ENCODE results near the gene ERRFI1. TPM values are rescaled to one million over a fixed set of nuclear protein-coding genes. Genes with fewer than 3 reads are reported as not detected.

Gene ERRFI1
- total RNA-seq, 1 experiment from 2014 or later = 37.2 TPM

DNA sequence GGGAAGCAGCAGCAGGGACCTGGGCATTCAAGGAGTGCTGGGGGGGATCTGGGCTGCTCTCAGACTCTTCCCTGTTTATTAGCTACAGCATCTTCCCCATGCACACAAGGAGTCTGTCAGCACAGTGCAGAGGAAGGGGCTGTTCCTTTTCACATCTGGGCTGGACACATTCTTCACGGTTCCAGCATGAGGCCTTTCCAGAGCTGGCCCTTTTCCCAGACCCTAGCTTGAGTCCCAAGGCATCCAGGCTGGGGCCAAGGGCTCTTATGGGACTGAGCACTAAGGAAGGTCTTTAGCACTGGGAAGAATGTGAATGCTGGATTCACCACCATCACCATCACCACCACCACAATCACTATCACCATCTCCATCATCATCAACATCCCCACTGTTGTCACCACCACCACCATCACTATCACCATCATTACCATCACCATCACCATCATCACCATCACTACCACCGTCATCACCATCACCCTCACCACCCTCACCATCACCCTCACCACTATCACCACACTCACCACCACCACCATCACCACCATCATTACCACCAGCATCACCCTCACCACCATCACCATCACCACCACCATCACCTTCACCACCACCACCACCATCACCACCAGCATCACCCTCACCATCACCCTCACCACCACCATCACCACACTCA lies 36.2 kb downstream of the ERRFI1 start:
- Mint-ChIP-seq H3K4me1 (ENCODE audit: low read depth, unreplicated experiment) (peaks cover 14% of the 10 kb centered on the region), H3K36me3 (ENCODE audit: insufficient read depth, unreplicated experiment) (peaks cover 63% of the 10 kb centered on the region), H3K27me3 (ENCODE audit: insufficient read depth, unreplicated experiment) (no peaks in the 10 kb centered on the region), H3K9me3 (ENCODE audit: unreplicated experiment) (no peaks in the 10 kb centered on the region), H3K4me3 (ENCODE audit: unreplicated experiment) (no peak overlapping the region), H3K27ac (ENCODE audit: unreplicated experiment) (no peak overlapping the region)
- ChIA-PET CTCF (no interaction called here), POLR2A (no interaction called here)
- H3K27me3 ChIP-seq (replicated peaks; ENCODE audit: control insufficient read depth, insufficient read depth, low read length) = no peaks in the 10 kb centered on the region
- no peaks in the 10 kb centered on the region for H3K9me3 ChIP-seq
- BruUV-seq (replicated peaks) = no TSS peak
- peaks cover 21% of the 10 kb centered on the region for H3K4me1 ChIP-seq
- no peaks in the 10 kb centered on the region for H3K36me3 ChIP-seq (ENCODE audit: control insufficient read depth, insufficient read depth, low read length)
- intact Hi-C loops (cut with micrococcal nuclease; ENCODE audit: unreplicated experiment) = no loop called here
- TF ChIP-seq, protein P1, sequence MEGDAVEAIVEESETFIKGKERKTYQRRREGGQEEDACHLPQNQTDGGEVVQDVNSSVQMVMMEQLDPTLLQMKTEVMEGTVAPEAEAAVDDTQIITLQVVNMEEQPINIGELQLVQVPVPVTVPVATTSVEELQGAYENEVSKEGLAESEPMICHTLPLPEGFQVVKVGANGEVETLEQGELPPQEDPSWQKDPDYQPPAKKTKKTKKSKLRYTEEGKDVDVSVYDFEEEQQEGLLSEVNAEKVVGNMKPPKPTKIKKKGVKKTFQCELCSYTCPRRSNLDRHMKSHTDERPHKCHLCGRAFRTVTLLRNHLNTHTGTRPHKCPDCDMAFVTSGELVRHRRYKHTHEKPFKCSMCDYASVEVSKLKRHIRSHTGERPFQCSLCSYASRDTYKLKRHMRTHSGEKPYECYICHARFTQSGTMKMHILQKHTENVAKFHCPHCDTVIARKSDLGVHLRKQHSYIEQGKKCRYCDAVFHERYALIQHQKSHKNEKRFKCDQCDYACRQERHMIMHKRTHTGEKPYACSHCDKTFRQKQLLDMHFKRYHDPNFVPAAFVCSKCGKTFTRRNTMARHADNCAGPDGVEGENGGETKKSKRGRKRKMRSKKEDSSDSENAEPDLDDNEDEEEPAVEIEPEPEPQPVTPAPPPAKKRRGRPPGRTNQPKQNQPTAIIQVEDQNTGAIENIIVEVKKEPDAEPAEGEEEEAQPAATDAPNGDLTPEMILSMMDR (IDR thresholded peaks at IDR 0.05; ENCODE audit: insufficient read depth in 1 of 2, low read depth in 1 of 2, low read length in 1 of 2, severe bottlenecking in 1 of 2, unreplicated experiment in 1 of 2) = no peak
- DNase-seq = no peak
- no peak overlapping the region for H3K4me3 ChIP-seq (ENCODE audit: low read depth, low read length)

DNA sequence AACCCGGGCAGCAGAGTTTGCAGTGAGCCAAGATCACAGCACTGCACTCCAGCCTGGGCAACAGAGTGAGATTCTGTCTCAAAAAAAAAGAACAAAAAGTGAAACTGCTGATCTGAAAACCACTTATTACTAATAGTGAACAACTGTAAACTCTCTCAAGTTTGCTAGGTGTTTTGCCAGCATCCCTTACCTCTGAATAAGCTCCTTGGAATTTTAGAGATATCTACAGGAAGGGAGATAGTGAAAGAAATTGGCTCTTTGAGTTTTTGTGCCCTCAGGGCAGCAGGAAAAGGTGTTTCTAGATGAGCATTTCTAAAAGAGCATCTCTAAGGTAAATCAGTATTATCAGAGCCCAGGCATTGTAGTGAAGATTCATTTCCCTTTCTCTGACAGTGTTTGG lies 37.5 kb downstream of the ERRFI1 start:
- H3K27ac Mint-ChIP-seq (ENCODE audit: unreplicated experiment) = no peak overlapping the region
- Histone ChIP-seq H3K27me3 (replicated peaks; ENCODE audit: control insufficient read depth, insufficient read depth, low read length) (no peaks in the 10 kb centered on the region), H3K4me1 (peaks cover 21% of the 10 kb centered on the region), H3K4me3 (ENCODE audit: low read depth, low read length) (no peak overlapping the region), H3K36me3 (ENCODE audit: control insufficient read depth, insufficient read depth, low read length) (no peaks in the 10 kb centered on the region), H3K9me3 (no peaks in the 10 kb centered on the region)
- H3K27me3 Mint-ChIP-seq (ENCODE audit: insufficient read depth, unreplicated experiment) = no peaks in the 10 kb centered on the region
- H3K9me3 Mint-ChIP-seq (ENCODE audit: unreplicated experiment) = no peaks in the 10 kb centered on the region
- DNase-seq = no peak
- no peak overlapping the region for H3K4me3 Mint-ChIP-seq (ENCODE audit: unreplicated experiment)
- TF ChIP-seq, protein P1 (IDR thresholded peaks at IDR 0.05; ENCODE audit: insufficient read depth in 1 of 2, low read depth in 1 of 2, low read length in 1 of 2, severe bottlenecking in 1 of 2, unreplicated experiment in 1 of 2) = no peak
- intact Hi-C loops (cut with micrococcal nuclease; ENCODE audit: unreplicated experiment) = no loop called here
- POLR2A ChIA-PET = no interaction called here
- CTCF ChIA-PET = interaction anchor here (0.6 to 1.9 kb wide), 4 partner anchors 13 to 326 kb away, joined by 3 to 8 read pairs (median 5); no protein-coding TSS in a partner anchor
- peaks cover 67% of the 10 kb centered on the region for H3K36me3 Mint-ChIP-seq (ENCODE audit: insufficient read depth, unreplicated experiment)
- peaks cover 14% of the 10 kb centered on the region for H3K4me1 Mint-ChIP-seq (ENCODE audit: low read depth, unreplicated experiment)
- BruUV-seq (replicated peaks) = no TSS peak

DNA sequence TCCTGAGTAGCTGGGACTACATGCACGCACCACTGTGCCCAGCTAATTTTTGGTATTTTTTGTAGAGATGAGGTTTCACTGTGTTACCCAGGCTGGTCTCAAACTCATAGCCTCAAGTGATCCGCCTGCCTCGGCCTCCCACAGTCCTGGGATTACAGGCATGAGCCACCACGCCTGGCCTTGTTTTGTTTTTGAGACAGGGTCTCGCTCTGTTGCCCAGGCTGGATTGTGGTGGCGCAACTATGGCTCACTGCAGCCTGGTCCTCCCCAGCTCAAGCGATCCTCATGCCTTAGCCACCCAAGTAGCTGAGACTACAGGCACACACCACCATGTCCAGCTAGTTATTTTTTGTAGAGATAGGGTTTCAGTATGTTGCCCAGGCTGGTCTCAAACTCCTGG lies 38.6 kb downstream of the ERRFI1 start:
- no TSS peak for BruUV-seq (replicated peaks)
- Histone ChIP-seq H3K36me3 (ENCODE audit: control insufficient read depth, insufficient read depth, low read length) (peaks cover 4% of the 10 kb centered on the region; the same call in 1 of the 2 replicates), H3K4me3 (ENCODE audit: low read depth, low read length) (no peak overlapping the region), H3K4me1 (peaks cover 23% of the 10 kb centered on the region), H3K27me3 (replicated peaks; ENCODE audit: control insufficient read depth, insufficient read depth, low read length) (no peaks in the 10 kb centered on the region), H3K9me3 (no peaks in the 10 kb centered on the region)
- Mint-ChIP-seq H3K27me3 (ENCODE audit: insufficient read depth, unreplicated experiment) (no peaks in the 10 kb centered on the region), H3K9me3 (ENCODE audit: unreplicated experiment) (no peaks in the 10 kb centered on the region), H3K4me3 (ENCODE audit: unreplicated experiment) (no peak overlapping the region), H3K27ac (ENCODE audit: unreplicated experiment) (no peak overlapping the region), H3K36me3 (ENCODE audit: insufficient read depth, unreplicated experiment) (peaks cover 66% of the 10 kb centered on the region), H3K4me1 (ENCODE audit: low read depth, unreplicated experiment) (peaks cover 14% of the 10 kb centered on the region)
- DNase-seq = no peak
- TF ChIP-seq, protein P1 (IDR thresholded peaks at IDR 0.05; ENCODE audit: insufficient read depth in 1 of 2, low read depth in 1 of 2, low read length in 1 of 2, severe bottlenecking in 1 of 2, unreplicated experiment in 1 of 2) = no peak
- ChIA-PET CTCF (interaction anchor here (1.9 kb wide), 1 partner anchor 327 kb away, joined by 5 read pairs; no protein-coding TSS in a partner anchor), POLR2A (no interaction called here)
- intact Hi-C loops (cut with micrococcal nuclease; ENCODE audit: unreplicated experiment) = no loop called here
